Measurements from ENCODE around the gene SKI.

- no peak for TF ChIP-seq CTCF (IDR thresholded peaks at IDR 0.05)
- TF ChIP-seq EP300 (IDR thresholded peaks at IDR 0.05) = no peak
- no peak for TF ChIP-seq POLR2A (IDR thresholded peaks at IDR 0.05)
- no peak for TF ChIP-seq POLR2AphosphoS5 (IDR thresholded peaks at IDR 0.05)
Measured at GRCh38 chr1:2350911-2351655, 123.0 kb downstream of the SKI start.

Measured in upper lobe of left lung (tissue), 4 donors.